SK-N-SH treated with all-trans-retinoic acid at 6 μM for 48 hours (cell line): Measurements from ENCODE around the gene MOCS2.

Experiments used
- ARNTL ChIP-seq: fragments of 450-650 bp; formaldehyde crosslinking; IDR thresholded peaks from 2 replicates; pipeline ENCODE4 v1.5.0; 2020; ENCODE audit warnings: low read depth, mild to moderate bottlenecking, moderate library complexity, borderline replicate concordance
- BACH2 ChIP-seq: fragments of 250-450 bp; sonication (Bioruptor Pico); IDR thresholded peaks from 2 replicates; pipeline ENCODE4 v1.9.0; 2021; ENCODE audit warnings: mild to moderate bottlenecking, borderline replicate concordance
- ZC3H10 ChIP-seq: fragments of 250-450 bp; sonication (Bioruptor Pico); IDR thresholded peaks from 2 replicates; pipeline ENCODE4 v1.5.1; 2021; ENCODE audit warnings: mild to moderate bottlenecking, moderate library complexity
- ZFP3 ChIP-seq: fragments of 250-450 bp; sonication (Bioruptor Pico); IDR thresholded peaks from 2 replicates; pipeline ENCODE4 v1.5.0; 2020; ENCODE audit warnings: mild to moderate bottlenecking, moderate library complexity
- ZFP30 ChIP-seq: fragments of 450-650 bp; formaldehyde crosslinking; IDR thresholded peaks from 2 replicates; pipeline ENCODE4 v1.5.0; 2022; ENCODE audit warnings: mild to moderate bottlenecking, moderate library complexity
- ZNF565 ChIP-seq: fragments of 450-650 bp; formaldehyde crosslinking; conservative IDR thresholded peaks from 2 replicates; pipeline ENCODE4 v1.5.0; 2020; ENCODE audit warnings: low read depth, mild to moderate bottlenecking, moderate library complexity
- TF ChIP-seq, protein P1 (sequence below): fragments of 250-450 bp; sonication (Bioruptor Pico); IDR thresholded peaks from 2 replicates; pipeline ENCODE4 v1.8.0; 2020; ENCODE audit warnings: mild to moderate bottlenecking, moderate library complexity, borderline replicate concordance

DNA sequence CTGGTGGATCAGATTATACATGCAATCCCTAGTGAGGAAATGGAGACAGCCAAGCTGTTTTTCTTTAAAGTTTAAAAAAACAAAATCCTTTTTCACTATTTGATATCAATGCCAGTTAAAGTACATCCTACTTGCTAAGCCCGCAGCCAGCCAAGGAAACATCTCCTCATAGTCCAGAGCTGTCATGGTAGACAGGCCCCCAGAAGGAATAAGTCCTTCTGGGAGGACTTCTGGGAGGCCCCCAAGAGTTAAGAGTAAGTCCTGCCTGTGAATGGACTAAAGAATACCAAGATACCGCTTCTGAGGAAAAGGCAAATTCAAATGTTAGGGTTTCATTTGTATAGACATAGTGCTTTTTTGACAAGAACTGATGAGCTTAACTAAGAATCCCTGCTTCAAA lies 38.3 kb downstream of the MOCS2 start:
- TF ChIP-seq ARNTL (CRISPR knock-in tag) (no peak), ZFP30 (CRISPR knock-in tag) (no peak), ZNF565 (CRISPR knock-in tag) (no peak), BACH2 (CRISPR knock-in tag) (no peak), ZFP3 (CRISPR knock-in tag) (no peak), ZC3H10 (CRISPR knock-in tag) (no peak)
- TF ChIP-seq, protein P1, sequence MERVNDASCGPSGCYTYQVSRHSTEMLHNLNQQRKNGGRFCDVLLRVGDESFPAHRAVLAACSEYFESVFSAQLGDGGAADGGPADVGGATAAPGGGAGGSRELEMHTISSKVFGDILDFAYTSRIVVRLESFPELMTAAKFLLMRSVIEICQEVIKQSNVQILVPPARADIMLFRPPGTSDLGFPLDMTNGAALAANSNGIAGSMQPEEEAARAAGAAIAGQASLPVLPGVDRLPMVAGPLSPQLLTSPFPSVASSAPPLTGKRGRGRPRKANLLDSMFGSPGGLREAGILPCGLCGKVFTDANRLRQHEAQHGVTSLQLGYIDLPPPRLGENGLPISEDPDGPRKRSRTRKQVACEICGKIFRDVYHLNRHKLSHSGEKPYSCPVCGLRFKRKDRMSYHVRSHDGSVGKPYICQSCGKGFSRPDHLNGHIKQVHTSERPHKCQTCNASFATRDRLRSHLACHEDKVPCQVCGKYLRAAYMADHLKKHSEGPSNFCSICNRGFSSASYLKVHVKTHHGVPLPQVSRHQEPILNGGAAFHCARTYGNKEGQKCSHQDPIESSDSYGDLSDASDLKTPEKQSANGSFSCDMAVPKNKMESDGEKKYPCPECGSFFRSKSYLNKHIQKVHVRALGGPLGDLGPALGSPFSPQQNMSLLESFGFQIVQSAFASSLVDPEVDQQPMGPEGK: no peak
